Activated naive CD4-positive, alpha-beta T cell treated with anti-CD3 and anti-CD28 coated beads, Interleukin-2, amount 50 U/mL, for 16 hours (primary cell): ENCODE data around the gene NTF4.
"Not testable (repeated sequence)": the region's sequence is repeated elsewhere in the genome, so short reads cannot be mapped to it uniquely, and the experiment has no call there.

Source experiments
- DNase-seq: peaks from one replicate; pipeline ENCODE4 v3.0.0-alpha.2; 2020

Gene NTF4

DNA sequence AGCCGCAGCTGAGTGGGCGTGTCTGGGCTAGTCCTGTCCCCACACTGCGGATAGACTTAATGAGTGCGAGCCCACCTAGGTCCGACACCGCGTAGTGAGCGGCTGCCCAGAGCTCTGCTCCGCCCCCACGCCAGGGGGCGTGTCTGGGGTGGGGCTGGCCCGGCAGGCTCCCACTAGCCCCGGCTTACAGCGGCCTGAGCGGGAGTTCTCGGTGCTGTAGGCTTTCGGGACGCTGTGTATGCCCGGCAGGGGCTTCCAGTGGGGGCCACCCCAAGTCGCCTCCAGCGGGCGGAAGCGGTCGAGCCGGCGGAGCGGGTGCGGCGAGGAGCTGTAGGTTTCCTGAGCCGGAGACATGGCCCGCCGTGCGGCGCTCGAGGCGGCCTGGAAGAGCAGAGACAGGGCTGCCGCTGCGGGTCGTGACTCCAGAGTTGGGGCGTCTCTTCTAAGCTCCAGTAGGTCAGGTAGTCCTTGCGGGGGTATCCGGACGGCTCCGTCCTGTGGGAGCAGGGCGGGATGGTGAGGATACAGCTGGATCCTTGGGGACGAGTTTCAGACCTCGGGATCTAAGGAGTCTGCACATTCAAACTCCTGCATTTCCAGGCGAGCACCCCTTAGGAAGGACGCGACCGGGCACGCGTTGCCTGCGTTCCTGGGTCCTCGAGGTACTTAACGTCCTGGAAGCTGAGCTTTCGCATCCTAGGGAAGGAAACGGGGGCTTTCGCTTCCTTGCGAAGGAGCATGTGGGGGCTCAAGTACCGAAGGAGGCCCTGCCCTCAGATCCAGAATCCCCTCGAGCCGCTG, 8.3 kb downstream of the NTF4 start:
- DNase-seq = peak; percentile 56

DNA sequence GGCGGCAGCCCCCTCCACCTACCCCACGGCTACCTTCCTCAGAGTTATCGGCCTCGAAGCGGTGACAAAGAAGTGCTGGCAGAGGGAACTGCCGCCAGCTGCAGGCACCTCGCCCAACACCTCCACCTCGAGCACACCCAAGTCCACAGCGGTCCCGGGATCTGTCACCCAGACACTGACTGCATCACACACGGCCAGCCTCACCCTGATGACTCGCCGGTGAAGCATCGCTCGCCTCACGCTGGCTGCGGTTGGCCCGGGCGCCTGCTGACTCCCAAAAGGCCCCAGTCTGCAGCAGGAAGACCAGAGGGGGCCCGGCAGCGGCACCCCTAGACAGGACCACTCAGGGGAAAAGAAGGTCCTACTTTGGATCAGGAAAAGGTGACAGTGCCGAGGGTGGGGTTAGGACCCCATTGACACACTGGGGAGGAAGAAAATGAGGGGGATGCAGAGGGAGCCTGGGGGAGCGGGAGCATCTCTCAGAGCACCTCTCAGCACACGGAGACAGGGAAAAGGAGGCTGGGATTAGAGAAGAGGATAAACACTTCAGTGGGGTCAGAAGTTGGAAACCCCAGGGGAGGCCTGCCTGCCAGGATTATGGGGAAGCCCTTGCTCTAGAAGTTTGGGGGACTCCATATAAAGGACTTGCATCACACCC, 14.1 kb downstream of the NTF4 start:
- not testable (repeated sequence) for DNase-seq

DNA sequence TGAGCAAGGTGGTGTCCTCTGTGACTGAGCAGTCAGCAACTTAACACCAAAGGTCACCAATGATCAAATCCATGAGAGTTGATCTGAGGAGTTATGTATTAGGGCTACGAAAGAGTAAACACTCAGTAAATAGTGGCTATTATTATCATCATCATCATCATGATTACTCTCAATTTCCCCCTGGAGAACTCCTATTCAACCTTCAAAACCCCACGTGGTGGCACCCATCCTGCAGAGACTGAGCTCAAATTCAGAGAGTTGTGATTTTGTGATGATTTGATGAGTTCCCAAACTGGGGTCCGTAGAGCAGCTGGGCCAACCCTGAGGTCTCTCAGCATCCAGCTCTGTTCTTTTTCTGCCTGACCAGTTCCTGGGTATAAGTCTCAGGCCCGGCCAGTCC, 14.8 kb downstream of the NTF4 start:
- not testable (repeated sequence) for DNase-seq

DNA sequence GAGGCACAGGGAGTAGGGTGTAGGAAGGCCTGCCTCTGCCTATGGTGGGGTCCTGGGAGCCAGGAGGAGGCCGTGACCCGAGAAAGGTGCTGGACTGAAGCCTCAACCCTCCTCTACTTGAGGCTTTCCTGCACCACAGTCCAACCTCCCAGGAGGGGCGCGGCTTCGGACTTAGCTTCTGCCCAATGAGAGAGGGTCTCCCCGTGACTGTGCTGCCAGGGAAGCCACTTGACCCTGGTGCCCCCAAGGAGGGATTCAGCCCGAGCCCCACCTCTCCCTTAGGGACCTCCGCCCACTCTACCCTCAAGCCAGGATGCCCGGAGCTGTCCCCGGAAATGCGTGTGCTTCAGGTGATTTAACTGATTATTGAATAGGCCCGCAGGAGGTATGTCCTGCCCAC, 15.6 kb downstream of the NTF4 start, which contains the start of gene CGB8:
CGB8 (minus strand) TSS at position 101 of the 400 bp plus-strand sequence. CDS start 372 bp downstream, outside the sequence.
- DNase-seq = not testable (repeated sequence)

DNA sequence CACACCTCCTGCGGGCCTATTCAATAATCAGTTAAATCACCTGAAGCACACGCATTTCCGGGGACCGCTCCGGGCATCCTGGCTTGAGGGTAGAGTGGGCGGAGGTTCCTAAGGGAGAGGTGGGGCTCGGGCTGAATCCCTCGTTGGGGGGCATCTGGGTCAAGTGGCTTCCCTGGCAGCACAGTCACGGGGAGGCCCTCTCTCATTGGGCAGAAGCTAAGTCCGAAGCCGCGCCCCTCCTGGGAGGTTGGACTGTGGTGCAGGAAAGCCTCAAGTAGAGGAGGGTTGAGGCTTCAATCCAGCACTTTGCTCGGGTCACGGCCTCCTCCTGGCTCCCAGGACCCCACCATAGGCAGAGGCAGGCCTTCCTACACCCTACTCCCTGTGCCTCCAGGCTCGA, 21.1 kb downstream of the NTF4 start, which contains the start of gene CGB5:
CGB5 (plus strand) TSS at position 301 of the 400 bp plus-strand sequence. CDS start 362 bp downstream, outside the sequence.
- DNase-seq = not testable (repeated sequence)

DNA sequence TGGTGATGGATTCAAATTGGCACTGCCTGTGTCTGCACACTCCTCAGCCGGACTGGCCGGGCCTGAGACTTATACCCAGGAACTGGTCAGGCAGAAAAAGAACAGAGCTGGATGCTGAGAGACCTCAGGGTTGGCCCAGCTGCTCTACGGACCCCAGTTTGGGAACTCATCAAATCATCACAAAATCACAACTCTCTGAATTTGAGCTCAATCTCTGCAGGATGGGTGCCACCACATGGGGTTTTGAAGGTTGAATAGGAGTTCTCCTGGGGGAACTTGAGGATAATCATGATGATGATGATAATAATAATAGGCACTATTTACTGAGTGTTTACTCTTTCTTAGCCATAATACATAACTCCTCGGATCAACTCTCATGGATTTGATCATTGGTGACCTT, 22.0 kb downstream of the NTF4 start:
- not testable (repeated sequence) for DNase-seq

DNA sequence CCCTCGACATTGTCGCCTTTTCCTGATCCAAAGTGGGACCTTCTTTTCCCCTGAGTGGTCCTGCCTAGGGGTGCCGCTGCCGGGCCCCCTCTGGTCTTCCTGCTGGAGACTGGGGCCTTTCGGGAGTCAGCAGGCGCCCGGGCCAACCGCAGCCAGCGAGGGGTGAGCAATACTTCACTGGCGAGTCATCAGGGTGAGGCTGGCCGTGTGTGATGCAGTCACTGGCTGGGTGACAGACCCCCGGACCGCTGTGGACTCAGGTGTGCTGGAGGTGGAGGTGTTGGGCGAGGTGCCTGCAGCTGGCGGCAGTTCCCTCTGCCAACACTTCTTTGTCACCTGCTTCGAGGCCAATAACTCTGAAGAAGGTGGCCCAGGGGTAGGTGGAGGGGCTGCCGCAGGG, 22.4 kb downstream of the NTF4 start:
- DNase-seq = no peak

DNA sequence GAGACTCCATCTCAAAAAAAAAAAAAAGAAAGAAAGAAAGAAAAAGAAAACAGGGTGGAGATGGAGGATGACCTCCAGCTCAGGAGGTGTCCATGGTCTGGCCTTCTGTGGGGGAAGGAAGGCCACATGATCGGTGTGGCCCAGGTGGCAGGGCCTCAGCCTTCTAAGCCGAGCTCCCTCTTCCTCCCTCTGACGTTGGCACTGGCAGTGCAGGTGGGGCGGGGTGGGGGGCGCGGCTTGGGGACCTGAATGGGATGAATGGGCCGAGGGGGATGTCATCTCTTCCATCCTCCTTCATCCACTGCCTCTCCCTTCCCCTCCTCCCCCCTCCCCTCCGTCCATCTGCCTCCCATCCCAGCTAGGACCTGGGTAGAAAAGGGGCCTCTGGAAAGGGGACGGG, 24.9 kb downstream of the NTF4 start:
- not testable (repeated sequence) for DNase-seq

DNA sequence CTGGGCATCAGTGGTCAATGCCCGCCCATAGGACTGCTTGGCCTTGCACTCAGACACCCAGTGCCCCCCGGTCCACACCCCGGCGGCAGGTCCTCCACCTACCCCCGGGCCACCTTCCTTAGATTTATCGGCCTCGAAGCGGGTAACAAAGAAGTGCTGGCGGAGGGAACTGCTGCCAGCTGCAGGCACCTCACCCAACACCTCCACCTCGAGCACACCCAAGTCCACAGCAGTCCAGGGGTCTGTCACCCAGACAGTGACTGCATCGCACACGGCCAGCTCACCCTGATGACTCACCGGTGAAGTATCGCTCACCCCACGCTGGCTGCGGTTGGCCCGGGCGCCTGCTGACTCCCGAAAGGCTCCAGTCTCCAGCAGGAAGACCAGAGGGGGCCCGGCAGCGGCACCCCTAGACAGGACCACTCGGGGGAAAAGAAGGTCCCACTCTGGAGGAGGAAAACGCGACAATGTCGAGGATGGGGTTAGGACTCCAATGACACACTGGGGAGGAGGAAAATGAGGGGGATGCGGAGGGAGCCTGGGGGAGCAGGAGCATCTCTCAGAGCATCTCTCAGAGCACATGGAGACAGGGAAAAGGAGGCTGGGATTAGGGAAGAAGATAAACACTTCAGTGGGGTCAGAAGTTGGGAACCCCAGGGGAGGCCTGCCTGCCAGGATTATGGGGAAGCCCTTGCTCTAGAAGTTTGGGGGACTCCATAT, 25.9 kb downstream of the NTF4 start:
- DNase-seq = not testable (repeated sequence)

DNA sequence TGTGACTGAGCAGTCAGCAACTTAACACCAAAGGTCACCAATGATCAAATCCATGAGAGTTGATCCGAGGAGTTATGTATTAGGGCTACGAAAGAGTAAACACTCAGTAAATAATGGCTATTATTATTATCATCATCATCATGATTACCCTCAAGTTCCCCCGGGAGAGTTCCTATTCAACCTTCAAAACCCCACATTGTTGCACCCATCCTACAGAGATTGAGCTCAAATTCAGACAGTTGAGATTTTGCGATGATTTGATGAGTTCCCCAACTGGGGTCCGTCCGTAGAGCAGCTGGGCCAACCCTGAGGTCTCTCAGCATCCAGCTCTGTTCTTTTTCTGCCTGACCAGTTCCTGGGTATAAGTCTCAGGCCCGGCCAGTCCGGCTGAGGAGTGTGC, 26.5 kb downstream of the NTF4 start:
- not testable (repeated sequence) for DNase-seq

DNA sequence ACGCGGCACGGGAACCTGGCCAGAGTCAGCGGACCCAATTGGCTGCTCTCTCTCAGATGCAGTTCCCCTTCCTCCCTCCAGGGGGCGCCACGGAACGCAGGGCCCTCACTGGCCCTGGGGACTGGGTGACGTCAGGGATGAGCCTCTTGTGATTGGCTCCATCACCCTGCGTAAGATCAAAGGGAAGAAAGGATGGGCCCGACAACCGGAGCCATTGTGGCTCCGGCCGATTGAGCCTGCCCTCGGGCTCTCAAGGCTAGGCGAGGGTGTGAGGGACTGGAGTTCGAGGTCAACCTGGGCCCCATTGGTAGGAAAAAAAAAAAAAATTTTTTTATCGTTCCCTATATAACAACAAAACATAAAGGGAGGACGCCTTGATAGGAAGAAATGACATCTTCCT, 27.8 kb downstream of the NTF4 start, which contains the start of gene CGB1:
CGB1 (minus strand) TSS at position 81 of the 400 bp plus-strand sequence. CDS start 184 bp downstream, outside the sequence.
- peak; percentile 45 for DNase-seq

DNA sequence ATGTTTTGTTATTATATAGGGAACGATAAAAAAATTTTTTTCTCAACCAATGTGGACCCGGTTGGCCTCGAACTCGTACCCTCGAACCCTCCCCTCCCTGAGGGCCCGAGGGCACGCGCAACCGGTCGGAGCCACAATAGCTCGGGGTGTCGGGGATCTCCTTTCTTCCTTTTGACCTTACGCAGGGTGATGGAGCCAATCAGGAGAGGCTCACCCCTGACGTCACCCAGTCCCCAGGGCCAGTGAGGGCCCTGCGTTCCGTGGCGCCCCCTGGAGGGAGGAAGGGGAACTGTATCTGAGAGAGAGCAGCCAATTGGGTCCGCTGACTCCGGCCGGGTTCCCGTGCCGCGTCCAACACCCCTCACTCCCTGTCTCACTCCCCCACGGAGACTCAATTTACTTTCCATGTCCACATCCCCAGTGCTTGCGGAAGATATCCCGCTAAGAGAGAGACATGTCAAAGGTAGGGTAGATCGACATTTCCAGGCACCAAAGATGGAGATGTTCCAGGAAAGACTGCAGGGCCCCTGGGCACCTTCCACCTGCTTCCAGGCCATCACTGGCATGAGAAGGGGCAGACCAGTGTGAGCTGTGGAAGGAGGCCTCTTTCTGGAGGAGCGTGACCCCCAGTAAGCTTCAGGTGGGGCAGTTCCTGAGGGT, 32.8 kb downstream of the NTF4 start, which contains the start of gene CGB2:
CGB2 (plus strand) TSS at position 249 of the 660 bp plus-strand sequence; CDS start at position 455, 206 bp downstream.
- peak; percentile 52 for DNase-seq

DNA sequence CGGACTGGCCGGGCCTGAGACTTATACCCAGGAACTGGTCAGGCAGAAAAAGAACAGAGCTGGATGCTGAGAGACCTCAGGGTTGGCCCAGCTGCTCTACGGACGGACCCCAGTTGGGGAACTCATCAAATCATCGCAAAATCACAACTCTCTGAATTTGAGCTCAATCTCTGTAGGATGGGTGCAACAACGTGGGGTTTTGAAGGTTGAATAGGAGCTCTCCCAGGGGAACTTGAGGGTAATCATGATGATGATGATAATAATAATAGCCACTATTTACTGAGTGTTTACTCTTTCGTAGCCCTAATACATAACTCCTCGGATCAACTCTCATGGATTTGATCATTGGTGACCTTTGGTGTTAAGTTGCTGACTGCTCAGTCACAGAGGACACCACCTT, 34.3 kb downstream of the NTF4 start:
- DNase-seq = not testable (repeated sequence)

DNA sequence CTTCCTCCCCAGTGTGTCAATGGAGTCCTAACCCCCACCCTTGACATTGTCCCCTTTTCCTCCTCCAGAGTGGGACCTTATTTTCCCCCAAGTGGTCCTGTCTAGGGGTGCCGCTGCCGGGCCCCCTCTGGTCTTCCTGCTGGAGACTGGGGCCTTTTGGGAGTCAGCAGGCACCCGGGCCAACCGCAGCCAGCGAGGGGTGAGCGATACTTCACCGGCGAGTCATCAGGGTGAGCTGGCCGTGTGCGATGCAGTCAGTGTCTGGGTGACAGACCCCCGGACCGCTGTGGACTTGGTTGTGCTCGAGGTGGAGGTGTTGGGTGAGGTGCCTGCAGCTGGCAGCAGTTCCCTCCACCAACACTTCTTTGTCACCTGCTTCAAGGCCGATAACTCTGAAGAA, 34.9 kb downstream of the NTF4 start:
- DNase-seq = not testable (repeated sequence)

DNA sequence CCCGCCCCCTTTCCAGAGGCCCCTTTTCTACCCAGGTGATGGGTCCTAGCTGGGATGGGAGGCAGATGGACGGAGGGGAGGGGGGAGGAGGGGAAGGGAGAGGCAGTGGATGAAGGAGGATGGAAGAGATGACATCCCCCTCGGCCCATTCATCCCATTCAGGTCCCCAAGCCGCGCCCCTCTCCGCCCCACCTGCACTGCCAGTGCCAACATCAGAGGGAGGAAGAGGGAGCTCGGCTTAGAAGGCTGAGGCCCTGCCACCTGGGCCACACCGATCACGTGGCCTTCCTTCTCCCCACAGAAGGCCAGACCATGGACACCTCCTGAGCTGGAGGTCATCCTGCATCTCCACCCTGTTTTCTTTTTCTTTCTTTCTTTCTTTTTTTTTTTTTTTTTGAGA, 35.9 kb downstream of the NTF4 start:
- DNase-seq = not testable (repeated sequence)

DNA sequence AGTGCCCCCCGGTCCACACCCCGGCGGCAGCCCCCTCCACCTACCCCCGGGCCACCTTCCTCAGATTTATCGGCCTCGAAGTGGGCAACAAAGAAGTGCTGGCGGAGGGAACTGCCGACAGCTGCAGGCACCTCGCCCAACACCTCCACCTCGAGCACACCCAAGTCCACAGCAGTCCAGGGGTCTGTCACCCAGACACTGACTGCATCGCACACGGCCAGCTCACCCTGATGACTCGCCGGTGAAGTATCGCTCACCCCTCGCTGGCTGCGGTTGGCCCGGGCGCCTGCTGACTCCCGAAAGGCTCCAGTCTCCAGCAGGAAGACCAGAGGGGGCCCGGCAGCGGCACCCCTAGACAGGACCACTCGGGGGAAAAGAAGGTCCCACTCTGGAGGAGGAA, 39.0 kb downstream of the NTF4 start:
- DNase-seq = not testable (repeated sequence)

DNA sequence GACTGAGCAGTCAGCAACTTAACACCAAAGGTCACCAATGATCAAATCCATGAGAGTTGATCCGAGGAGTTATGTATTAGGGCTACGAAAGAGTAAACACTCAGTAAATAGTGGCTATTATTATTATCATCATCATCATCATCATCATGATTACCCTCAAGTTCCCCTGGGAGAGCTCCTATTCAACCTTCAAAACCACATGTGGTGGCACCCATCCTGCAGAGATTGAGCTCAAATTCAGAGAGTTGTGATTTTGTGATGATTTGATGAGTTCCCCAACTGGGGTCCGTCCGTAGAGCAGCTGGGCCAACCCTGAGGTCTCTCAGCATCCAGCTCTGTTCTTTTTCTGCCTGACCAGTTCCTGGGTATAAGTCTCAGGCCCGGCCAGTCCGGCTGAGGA, 39.5 kb downstream of the NTF4 start:
- not testable (repeated sequence) for DNase-seq

DNA sequence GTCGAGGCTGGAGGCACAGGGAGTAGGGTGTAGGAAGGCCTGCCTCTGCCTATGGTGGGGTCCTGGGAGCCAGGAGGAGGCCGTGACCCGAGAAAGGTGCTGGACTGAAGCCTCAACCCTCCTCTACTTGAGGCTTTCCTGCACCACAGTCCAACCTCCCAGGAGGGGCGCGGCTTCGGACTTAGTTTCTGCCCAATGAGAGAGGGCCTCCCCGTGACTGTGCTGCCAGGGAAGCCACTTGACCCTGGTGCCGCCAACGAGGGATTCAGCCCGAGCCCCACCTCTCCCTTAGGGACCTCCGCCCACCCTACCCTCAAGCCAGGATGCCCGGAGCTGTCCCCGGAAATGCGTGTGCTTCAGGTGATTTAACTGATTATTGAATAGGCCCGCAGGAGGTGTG, 40.4 kb downstream of the NTF4 start, which contains the start of gene CGB3:
CGB3 (minus strand) TSS at position 101 of the 400 bp plus-strand sequence. CDS start 362 bp downstream, outside the sequence.
- not testable (repeated sequence) for DNase-seq

DNA sequence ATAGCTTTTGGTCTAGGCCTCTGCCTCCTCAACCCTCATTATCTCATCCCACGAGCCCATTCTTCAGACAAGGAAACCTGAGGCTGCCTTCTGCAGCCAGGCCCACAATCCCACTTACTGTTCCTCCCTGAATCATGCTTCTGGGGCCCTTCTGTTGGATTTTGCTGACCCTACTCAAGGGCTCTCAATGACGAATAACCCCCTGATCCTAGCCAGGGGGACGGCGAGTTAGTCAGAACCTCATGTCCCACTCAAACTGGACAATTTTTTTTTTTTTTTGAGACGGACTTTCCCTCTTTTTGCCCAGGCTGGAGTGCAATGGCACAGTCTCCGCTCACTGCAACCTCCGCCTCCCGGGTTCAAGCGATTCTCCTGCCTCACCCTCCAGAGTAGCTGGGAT, 42.5 kb downstream of the NTF4 start:
- DNase-seq = no peak

DNA sequence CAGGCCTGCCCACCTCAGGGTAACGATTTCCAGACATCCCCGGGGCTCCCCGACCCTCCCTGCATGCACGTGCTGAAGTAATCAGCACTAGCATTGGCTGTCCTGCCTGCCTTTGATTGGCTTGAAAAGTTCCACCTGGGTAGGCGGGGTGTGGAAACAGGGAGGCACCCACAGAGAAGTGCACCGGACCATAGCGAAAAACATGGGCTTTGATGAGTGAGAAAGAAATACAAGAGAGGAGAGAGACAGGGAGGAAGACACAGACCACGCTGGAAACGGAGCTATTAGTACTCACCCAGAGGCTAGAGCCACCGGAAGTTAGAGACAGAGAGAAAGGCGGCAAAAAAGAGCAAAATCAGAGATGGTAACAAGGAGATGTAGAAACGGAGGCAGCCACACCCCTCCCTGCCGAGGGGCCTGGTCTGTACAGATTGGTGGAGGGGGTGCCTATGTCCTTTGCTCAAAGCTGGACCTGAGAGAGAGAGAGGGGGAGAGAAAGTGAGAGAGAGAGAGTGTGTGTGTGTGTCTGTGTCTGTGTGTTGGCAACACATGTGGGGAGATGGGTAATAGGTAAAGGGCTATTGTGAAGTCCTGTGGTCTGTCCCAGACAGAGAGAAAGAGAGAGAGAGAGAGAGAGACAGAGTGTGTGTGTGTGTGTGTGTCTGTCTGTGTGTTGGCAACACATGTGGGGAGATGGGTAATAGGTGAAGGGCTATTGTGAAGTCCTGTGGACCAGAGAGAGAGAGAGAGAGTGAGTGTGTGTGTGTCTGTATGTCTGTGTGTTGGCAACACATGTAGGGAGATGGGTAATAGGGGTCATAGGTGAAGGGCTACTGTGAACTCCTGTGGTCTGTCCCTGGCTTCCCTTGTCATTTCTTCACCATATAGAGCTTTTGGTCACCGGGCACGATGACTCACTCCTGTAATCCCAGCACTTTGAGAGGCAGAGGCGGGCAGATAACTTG, 43.4 kb downstream of the NTF4 start:
- DNase-seq = no peak

DNA sequence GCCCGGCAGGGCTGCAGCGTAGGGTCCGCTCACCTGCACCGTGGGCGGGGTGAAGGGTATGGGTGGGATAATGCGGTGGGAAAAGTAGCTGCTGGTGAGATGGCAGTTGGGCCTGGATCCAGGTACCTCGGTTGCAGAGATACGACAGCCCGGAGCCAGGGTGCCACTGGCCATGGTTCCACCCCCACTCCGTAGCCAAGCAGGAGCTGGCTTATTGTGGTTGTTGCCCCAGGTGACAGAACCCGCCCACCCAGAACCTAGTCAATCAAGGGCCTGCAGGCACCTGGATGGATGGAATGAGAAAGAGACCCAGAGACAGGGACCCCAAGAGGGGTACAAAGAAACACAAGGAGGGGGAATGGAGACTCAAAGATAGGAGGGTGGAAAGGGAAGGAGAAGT, 44.3 kb downstream of the NTF4 start:
- DNase-seq = no peak
